T-cell (primary cell): Measurements from ENCODE around the gene NRAP. TPM values are rescaled to one million over a fixed set of nuclear protein-coding genes. Genes with fewer than 3 reads are reported as not detected.

Experiments used
- ATAC-seq, 4 experiments: fragments of 200-7000 bp in 3 of 4; fragments of 150-1000 bp in 1 of 4; cut with Tn5 transposase; replicated peaks in 1 of 4; 1 replicate in 3 of 4; 2 replicates in 1 of 4; pipeline ENCODE4 v1.10.0; 2021; ENCODE audit warnings: moderate library complexity in 3 of 4, mild to moderate bottlenecking in 2 of 4, moderate number of reproducible peaks in 1 of 4
- CTCF ChIA-PET, 2 donors: fragments of 300-600 bp; sonication (Branson Sonifier 250); formaldehyde crosslinking; loops; one replicate each; lab custom pipeline; 2022; ENCODE audit warnings: antibody characterized with exemption in 2 of 2; lab: Charles Lee
- POLR2A ChIA-PET, 2 donors: fragments of 300-600 bp; sonication (Branson Sonifier 250); formaldehyde crosslinking; loops; one replicate each; lab custom pipeline; 2022; ENCODE audit warnings: antibody characterized with exemption in 2 of 2; lab: Charles Lee
- DNase-seq, 35 experiments: peaks; one replicate each; pipeline versions ENCODE4 v3.0.0 to v3.0.0-alpha.2; 2013 to 2023
- H3K27ac ChIP-seq: one replicate; pipeline ENCODE4 v1.5.1; 2013; ENCODE audit warnings: low read length
- H3K27me3 ChIP-seq, 2 experiments: replicated peaks in 1 of 2; 1 replicate in 1 of 2; 2 replicates in 1 of 2; pipeline versions ENCODE4 v1.6.1 to v1.7.0; 2013; ENCODE audit warnings: low read length in 1 of 2, mixed read lengths in 1 of 2; ENCODE audit not compliant: control insufficient read depth in 2 of 2, insufficient read depth in 2 of 2; ENCODE audit errors: extremely low read depth in 1 of 2
- H3K36me3 ChIP-seq, 2 donors: 1 replicate in 1 of 2; 2 replicates in 1 of 2; pipeline versions ENCODE4 v1.6.1 to v1.7.0; 2013; ENCODE audit warnings: low read length in 1 of 2; ENCODE audit not compliant: control insufficient read depth in 2 of 2, insufficient read depth in 1 of 2; ENCODE audit errors: extremely low read depth in 1 of 2
- H3K4me1 ChIP-seq, 2 experiments: 1 replicate in 1 of 2; 2 replicates in 1 of 2; pipeline versions ENCODE4 v1.6.1 to v1.7.0; 2013; ENCODE audit warnings: low read length in 2 of 2, mixed read lengths in 1 of 2; ENCODE audit not compliant: insufficient read depth in 2 of 2, control insufficient read depth in 1 of 2; ENCODE audit errors: extremely low read depth in 1 of 2
- H3K4me3 ChIP-seq, 2 donors: 1 replicate in 1 of 2; 2 replicates in 1 of 2; pipeline versions ENCODE4 v1.5.1 to v1.7.0; 2013; ENCODE audit warnings: mild to moderate bottlenecking in 2 of 2, low read length in 1 of 2, moderate library complexity in 1 of 2; ENCODE audit not compliant: control insufficient read depth in 1 of 2; ENCODE audit errors: extremely low read depth in 1 of 2
- H3K9me3 ChIP-seq: 2 replicates; pipeline ENCODE4 v1.7.0; 2013
- H3K27ac Mint-ChIP-seq, 2 donors: one replicate each; pipeline ENCODE4 v1.8.0; 2020 to 2021; ENCODE audit warnings: mild to moderate bottlenecking in 2 of 2, mixed read lengths in 2 of 2
- H3K27me3 Mint-ChIP-seq, 2 donors: one replicate each; pipeline ENCODE4 v1.8.0; 2021 to 2022; ENCODE audit warnings: mixed read lengths in 2 of 2
- H3K36me3 Mint-ChIP-seq: one replicate; pipeline ENCODE4 v1.8.0; 2021; ENCODE audit warnings: mixed read lengths
- H3K4me1 Mint-ChIP-seq, 3 donors: one replicate each; pipeline ENCODE4 v1.8.0; 2020 to 2022; ENCODE audit warnings: mixed read lengths in 3 of 3, mild to moderate bottlenecking in 1 of 3
- H3K4me3 Mint-ChIP-seq, 3 donors: one replicate each; pipeline ENCODE4 v1.8.0; 2020 to 2022; ENCODE audit warnings: mild to moderate bottlenecking in 3 of 3, mixed read lengths in 3 of 3, moderate library complexity in 3 of 3
- H3K9me3 Mint-ChIP-seq, 3 donors: one replicate each; pipeline ENCODE4 v1.8.0; 2020 to 2022; ENCODE audit warnings: mixed read lengths in 3 of 3
- WGBS: methylation state at CpG from one replicate; pipeline ENCODE4 v1.1.5; 2013; ENCODE audit warnings: missing lambda C conversion rate; ENCODE audit not compliant: insufficient coverage; 5-methylcytosine and 5-hydroxymethylcytosine counted together
- total RNA-seq, 35 experiments: library from RNA in 6 of 35; stranded (reverse) in 6 of 35; fragments of 120-200 nt in 1 of 35; gene quantifications; one replicate each; pipeline versions ENCODE4 v1.2.1 to v1.2.4 and lab custom pipeline; 2013 to 2026

NRAP gene
- total RNA-seq, 5 donors from 2014 or later (not counting 1 experiment from before 2014, with no cell fraction given): not detected

- Histone ChIP-seq H3K36me3 (no peaks in the 10 kb centered on the region), H3K9me3 (no peaks in the 10 kb centered on the region), H3K27ac (no peak overlapping the region), H3K4me3 (no peak overlapping the region), H3K27me3 (peaks cover 0 to 6% of the 10 kb centered on the region in 2 experiments), H3K4me1 (no peaks in the 10 kb centered on the region)
- Mint-ChIP-seq H3K4me3 (no peak overlapping the region), H3K4me1 (no peaks in the 10 kb centered on the region), H3K36me3 (no peaks in the 10 kb centered on the region), H3K9me3 (no peaks in the 10 kb centered on the region), H3K27me3 (peaks cover 0 to 16% of the 10 kb centered on the region in 2 donors), H3K27ac (no peak overlapping the region)
- CTCF ChIA-PET: no interaction called here
- no CpG with 5 or more reads among the region's 2 CpGs for WGBS
- DNase-seq: no peak
- no peak for ATAC-seq
- POLR2A ChIA-PET: no interaction called here
Observed at GRCh38 chr10:113547426-113547825, 116.4 kb downstream of the NRAP start.

- WGBS: no CpG with 5 or more reads among the region's 1 CpG
- Mint-ChIP-seq H3K4me3 (no peak overlapping the region), H3K9me3 (no peaks in the 10 kb centered on the region), H3K36me3 (no peaks in the 10 kb centered on the region), H3K27ac (no peak overlapping the region), H3K27me3 (peaks cover 0 to 16% of the 10 kb centered on the region in 2 donors), H3K4me1 (no peaks in the 10 kb centered on the region)
- no peak overlapping the region for H3K4me3 ChIP-seq
- no peaks in the 10 kb centered on the region for H3K36me3 ChIP-seq
- H3K9me3 ChIP-seq: no peaks in the 10 kb centered on the region
- peaks cover 0 to 2% of the 10 kb centered on the region in 2 experiments for H3K27me3 ChIP-seq
- POLR2A ChIA-PET: no interaction called here
- no peak for ATAC-seq
- DNase-seq: no peak
- no peak overlapping the region for H3K27ac ChIP-seq
- CTCF ChIA-PET: no interaction called here
- no peaks in the 10 kb centered on the region for H3K4me1 ChIP-seq
Observed at GRCh38 chr10:113544392-113544791, 119.4 kb downstream of the NRAP start.

GRCh38 chr10:113543107-113543955 lies 120.5 kb downstream of the NRAP start:
- Histone ChIP-seq H3K9me3 (no peaks in the 10 kb centered on the region), H3K27ac (no peak overlapping the region), H3K4me3 (no peak overlapping the region), H3K4me1 (no peaks in the 10 kb centered on the region), H3K27me3 (no peaks in the 10 kb centered on the region), H3K36me3 (no peaks in the 10 kb centered on the region)
- no peak overlapping the region for H3K27ac Mint-ChIP-seq
- H3K4me1 Mint-ChIP-seq: no peaks in the 10 kb centered on the region
- no peaks in the 10 kb centered on the region for H3K9me3 Mint-ChIP-seq
- H3K4me3 Mint-ChIP-seq: no peak overlapping the region
- ChIA-PET POLR2A (no interaction called here), CTCF (no interaction called here)
- DNase-seq: no peak
- no CpG with 5 or more reads among the region's 5 CpGs for WGBS
- no peaks in the 10 kb centered on the region for H3K36me3 Mint-ChIP-seq
- no peak for ATAC-seq
- H3K27me3 Mint-ChIP-seq: peaks cover 0 to 10% of the 10 kb centered on the region in 2 donors

- Mint-ChIP-seq H3K27me3 (peaks cover 2 to 10% of the 10 kb centered on the region in 2 donors), H3K9me3 (no peaks in the 10 kb centered on the region), H3K4me3 (no peak overlapping the region), H3K36me3 (no peaks in the 10 kb centered on the region), H3K27ac (no peak overlapping the region), H3K4me1 (no peaks in the 10 kb centered on the region)
- Histone ChIP-seq H3K4me3 (no peak overlapping the region), H3K27ac (no peak overlapping the region), H3K27me3 (peaks cover 0 to under 1% of the 10 kb centered on the region in 2 experiments), H3K36me3 (no peaks in the 10 kb centered on the region), H3K4me1 (no peaks in the 10 kb centered on the region), H3K9me3 (no peaks in the 10 kb centered on the region)
- DNase-seq: no peak
- ChIA-PET POLR2A (no interaction called here), CTCF (interaction anchor here in 1 of 2 donors (0.6 to 0.9 kb wide), 3 partner anchors 15 to 957 kb away, joined by 3 to 7 read pairs (median 4); no protein-coding TSS in a partner anchor)
- no peak for ATAC-seq
- WGBS: 50% methylated on average over 1 of the region's 1 CpG
Observed at GRCh38 chr10:113541549-113541927, 122.3 kb downstream of the NRAP start.

GRCh38 chr10:113540845-113541548 lies 122.8 kb downstream of the NRAP start:
- H3K4me3 ChIP-seq: no peak overlapping the region
- peaks cover 0 to 3% of the 10 kb centered on the region in 2 experiments for H3K27me3 ChIP-seq
- no peaks in the 10 kb centered on the region for H3K4me1 Mint-ChIP-seq
- no peaks in the 10 kb centered on the region for H3K36me3 Mint-ChIP-seq
- DNase-seq (no peak), ATAC-seq (peak in 1 of 4 experiments; percentile 16)
- no peak overlapping the region for H3K27ac ChIP-seq
- no peaks in the 10 kb centered on the region for H3K9me3 Mint-ChIP-seq
- H3K27ac Mint-ChIP-seq: no peak overlapping the region
- H3K4me3 Mint-ChIP-seq: no peak overlapping the region
- ChIA-PET CTCF (interaction anchor here in 1 of 2 donors (0.9 kb wide), 1 partner anchor 21 kb away, joined by 7 read pairs; no protein-coding TSS in a partner anchor), POLR2A (no interaction called here)
- H3K9me3 ChIP-seq: no peaks in the 10 kb centered on the region
- H3K27me3 Mint-ChIP-seq: peaks cover 2 to 10% of the 10 kb centered on the region in 2 donors
- H3K36me3 ChIP-seq: no peaks in the 10 kb centered on the region
- WGBS: 81% methylated on average over 4 of the region's 7 CpGs
- H3K4me1 ChIP-seq: no peaks in the 10 kb centered on the region

GRCh38 chr10:113539789-113540188 lies 124.1 kb downstream of the NRAP start:
- H3K9me3 Mint-ChIP-seq: no peaks in the 10 kb centered on the region
- POLR2A ChIA-PET: no interaction called here
- H3K27ac ChIP-seq: no peak overlapping the region
- H3K4me3 Mint-ChIP-seq: no peak overlapping the region
- no peaks in the 10 kb centered on the region for H3K36me3 ChIP-seq
- H3K4me3 ChIP-seq: no peak overlapping the region
- H3K4me1 ChIP-seq: no peaks in the 10 kb centered on the region
- ATAC-seq (no peak), DNase-seq (no peak)
- peaks cover 5 to 12% of the 10 kb centered on the region in 2 donors for H3K27me3 Mint-ChIP-seq
- 82% methylated on average over 5 of the region's 7 CpGs for WGBS
- H3K27ac Mint-ChIP-seq: no peak overlapping the region
- H3K4me1 Mint-ChIP-seq: no peaks in the 10 kb centered on the region
- CTCF ChIA-PET: no interaction called here
- H3K27me3 ChIP-seq: peaks cover 0 to 3% of the 10 kb centered on the region in 2 experiments
- H3K9me3 ChIP-seq: no peaks in the 10 kb centered on the region
- H3K36me3 Mint-ChIP-seq: no peaks in the 10 kb centered on the region
